ENCODE data around the gene BOLL. TPM values are rescaled to one million over a fixed set of nuclear protein-coding genes. Genes with fewer than 3 reads are reported as not detected.

Gene BOLL
- total and polyA plus RNA-seq, 2 donors (not counting 1 experiment from before 2014, with no cell fraction given): not detected

DNA sequence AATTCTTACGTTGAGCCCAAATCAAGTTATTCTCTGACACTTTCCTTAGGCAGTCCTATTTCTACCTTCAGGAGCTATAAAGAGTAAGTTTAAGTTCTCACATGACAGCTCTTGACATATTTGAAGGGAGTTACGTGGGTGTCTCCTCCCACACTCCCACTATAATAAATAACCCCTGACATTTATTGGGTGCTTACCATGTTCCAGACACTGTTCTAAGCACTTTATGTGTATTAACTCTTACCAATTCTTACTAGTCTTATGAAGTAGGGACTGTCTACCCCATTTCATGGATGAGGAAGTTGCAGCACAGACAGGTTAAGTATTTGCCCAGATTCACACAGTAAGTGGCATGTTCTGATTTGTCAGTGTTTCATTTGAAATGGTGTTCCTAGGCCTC, 37.2 kb upstream of the BOLL start:
- Mint-ChIP-seq H3K9me3 (ENCODE audit: insufficient read depth) (no peaks in the 10 kb centered on the region), H3K27ac (no peak overlapping the region), H3K4me1 (no peaks in the 10 kb centered on the region), H3K27me3 (peaks cover 41% of the 10 kb centered on the region), H3K4me3 (no peak overlapping the region)
- Histone ChIP-seq H3K36me3 (replicated peaks in 1 of 2; ENCODE audit: control extremely low read depth in 1 of 2, control insufficient read depth in 1 of 2, extremely low read depth in 1 of 2, insufficient read depth in 2 of 2, low read length in 1 of 2) (no peaks in the 10 kb centered on the region), H3K79me2 (ENCODE audit: control insufficient read depth, insufficient read depth, low read length) (no peaks in the 10 kb centered on the region), H3K4me3 (ENCODE audit: control extremely low read depth in 1 of 5, extremely low read depth in 1 of 5, insufficient read depth in 1 of 5, low read depth in 2 of 5, low read length in 4 of 5) (no peak overlapping the region), H3K27me3 (replicated peaks in 1 of 4; ENCODE audit: control extremely low read depth in 1 of 4, control insufficient read depth in 3 of 4, insufficient read depth in 4 of 4, low read length in 3 of 4) (peaks cover 0 to 3% (median 0%) of the 10 kb centered on the region in 4 experiments), H3K4me2 (replicated peaks; ENCODE audit: low read depth, low read length, poor library complexity, severe bottlenecking) (no peak overlapping the region), H3K4me1 (ENCODE audit: control insufficient read depth in 2 of 2, insufficient read depth in 2 of 2, low read length in 2 of 2) (no peaks in the 10 kb centered on the region), H3K27ac (ENCODE audit: low read length in 2 of 2) (no peak overlapping the region), H4K20me1 (ENCODE audit: control insufficient read depth, insufficient read depth, low read length, poor library complexity, severe bottlenecking) (no peaks in the 10 kb centered on the region), H3K9ac (ENCODE audit: low read length) (no peak overlapping the region), H3K9me3 (ENCODE audit: control extremely low read depth in 1 of 3, control insufficient read depth in 2 of 3, insufficient read depth in 1 of 3, low read length in 2 of 3) (no peaks in the 10 kb centered on the region), H2AFZ (ENCODE audit: insufficient read depth, low read depth, low read length, poor library complexity, severe bottlenecking) (no peak overlapping the region)
- ChIA-PET CTCF (no interaction called here), POLR2A (no interaction called here)
- DNase-seq (no peak), ATAC-seq (ENCODE audit: low read depth) (no peak)
- WGBS (ENCODE audit: insufficient coverage): 72% methylated on average over 2 of the region's 2 CpGs
- no peak for TF ChIP-seq CTCF (IDR thresholded peaks at IDR 0.05)
- TF ChIP-seq EZH2 (IDR thresholded peaks at IDR 0.05; ENCODE audit: borderline replicate concordance, insufficient read depth, low read depth, low read length, poor library complexity, severe bottlenecking): no peak
- intact Hi-C loops (cut with micrococcal nuclease): no loop called here

DNA sequence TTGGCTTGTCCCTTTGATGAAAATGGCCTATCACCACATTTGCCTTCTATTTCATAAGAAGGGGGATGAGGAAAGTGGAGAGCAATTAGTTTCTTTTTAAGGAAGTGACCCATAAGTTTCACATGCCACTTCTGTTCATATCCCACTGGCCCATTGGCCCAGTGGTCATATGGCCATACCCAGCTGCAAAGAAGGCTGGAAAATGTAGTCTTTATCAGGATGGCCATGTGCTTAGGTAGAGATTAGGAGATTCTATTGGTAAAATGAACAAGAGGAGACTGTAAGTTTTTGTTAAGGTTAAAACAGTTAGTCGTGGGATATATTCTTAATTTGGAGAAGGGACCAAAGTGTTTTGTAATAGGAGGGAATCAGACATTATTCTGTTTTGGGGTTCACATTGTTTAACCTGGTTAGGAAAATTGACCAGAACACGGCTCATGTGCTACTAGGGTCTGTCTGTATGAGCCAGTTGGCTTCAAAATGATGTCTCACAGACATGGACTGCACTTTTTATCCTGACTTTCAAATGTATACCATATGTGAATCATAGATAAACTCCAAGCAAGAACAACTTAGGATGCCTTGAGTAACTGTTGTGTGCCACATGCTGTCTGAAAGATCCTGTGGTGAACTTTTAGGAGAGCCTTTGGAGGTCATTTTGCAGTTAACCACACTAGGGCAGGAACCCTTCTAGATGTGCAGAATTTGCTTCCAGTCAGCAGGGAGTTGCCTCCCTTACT, 36.6 kb upstream of the BOLL start:
- no peak for TF ChIP-seq EZH2 (IDR thresholded peaks at IDR 0.05; ENCODE audit: borderline replicate concordance, insufficient read depth, low read depth, low read length, poor library complexity, severe bottlenecking)
- no peak for TF ChIP-seq CTCF (IDR thresholded peaks at IDR 0.05)
- Mint-ChIP-seq H3K27ac (no peak overlapping the region), H3K4me1 (no peaks in the 10 kb centered on the region), H3K4me3 (no peak overlapping the region), H3K27me3 (peaks cover 36% of the 10 kb centered on the region), H3K9me3 (ENCODE audit: insufficient read depth) (no peaks in the 10 kb centered on the region)
- Histone ChIP-seq H3K27me3 (replicated peaks in 1 of 4; ENCODE audit: control extremely low read depth in 1 of 4, control insufficient read depth in 3 of 4, insufficient read depth in 4 of 4, low read length in 3 of 4) (peaks cover 0 to 3% (median 0%) of the 10 kb centered on the region in 4 experiments), H3K4me3 (ENCODE audit: control extremely low read depth in 1 of 5, extremely low read depth in 1 of 5, insufficient read depth in 1 of 5, low read depth in 2 of 5, low read length in 4 of 5) (no peak overlapping the region), H3K36me3 (replicated peaks in 1 of 2; ENCODE audit: control extremely low read depth in 1 of 2, control insufficient read depth in 1 of 2, extremely low read depth in 1 of 2, insufficient read depth in 2 of 2, low read length in 1 of 2) (no peaks in the 10 kb centered on the region), H3K79me2 (ENCODE audit: control insufficient read depth, insufficient read depth, low read length) (no peaks in the 10 kb centered on the region), H3K27ac (ENCODE audit: low read length in 2 of 2) (no peak overlapping the region), H4K20me1 (ENCODE audit: control insufficient read depth, insufficient read depth, low read length, poor library complexity, severe bottlenecking) (no peaks in the 10 kb centered on the region), H3K9ac (ENCODE audit: low read length) (no peak overlapping the region), H3K9me3 (ENCODE audit: control extremely low read depth in 1 of 3, control insufficient read depth in 2 of 3, insufficient read depth in 1 of 3, low read length in 2 of 3) (no peaks in the 10 kb centered on the region), H3K4me2 (replicated peaks; ENCODE audit: low read depth, low read length, poor library complexity, severe bottlenecking) (no peak overlapping the region), H3K4me1 (ENCODE audit: control insufficient read depth in 2 of 2, insufficient read depth in 2 of 2, low read length in 2 of 2) (no peaks in the 10 kb centered on the region), H2AFZ (ENCODE audit: insufficient read depth, low read depth, low read length, poor library complexity, severe bottlenecking) (no peak overlapping the region)
- ChIA-PET CTCF (no interaction called here), POLR2A (no interaction called here)
- WGBS (ENCODE audit: insufficient coverage): 100% methylated on average over 1 of the region's 2 CpGs
- DNase-seq: no peak
- intact Hi-C loops (cut with micrococcal nuclease): no loop called here
- no peak for ATAC-seq (ENCODE audit: low read depth)

Measured in B cell (primary cell).